GM04503 (cell line): ENCODE results near the gene TMEM91.
A peak's percentile ranks its signal among the peaks of the same experiment; 100 is the strongest.
"Not testable (repeated sequence)": the region's sequence is repeated elsewhere in the genome, so short reads cannot be mapped to it uniquely, and the experiment has no call there.

Source experiments
- DNase-seq: peaks from one replicate; pipeline ENCODE4 v3.0.0-alpha.2; 2012; ENCODE audit warnings: low read depth

Gene TMEM91

GRCh38 chr19:41353466-41354342 is 22.6 kb upstream of the TMEM91 start, which contains the start of gene TGFB1:
TSS of gene TGFB1 (minus strand) at chr19:41353922. CDS start at chr19:41353044, 878 bp downstream.
- no peak for DNase-seq

GRCh38 chr19:41354343-41354953 is 21.9 kb upstream of the TMEM91 start:
- no peak for DNase-seq

GRCh38 chr19:41355035-41355434 is 21.3 kb upstream of the TMEM91 start:
- no peak for DNase-seq

- DNase-seq, result no peak
Measured at GRCh38 chr19:41355802-41356201, 20.5 kb upstream of the TMEM91 start.

GRCh38 chr19:41356984-41357739 is 19.2 kb upstream of the TMEM91 start:
- DNase-seq, result no peak

- no peak for DNase-seq
Measured at GRCh38 chr19:41357746-41358145, 18.6 kb upstream of the TMEM91 start.

GRCh38 chr19:41359741-41360140 is 16.6 kb upstream of the TMEM91 start:
- no peak for DNase-seq

GRCh38 chr19:41362143-41362847 is 14.0 kb upstream of the TMEM91 start:
- DNase-seq, result no peak

- no peak for DNase-seq
Measured at GRCh38 chr19:41363371-41363752, 13.0 kb upstream of the TMEM91 start.

GRCh38 chr19:41363753-41364523 is 12.4 kb upstream of the TMEM91 start, which contains the start of gene B9D2:
TSS of gene B9D2 (minus strand) at chr19:41364149. CDS start at chr19:41363519, 630 bp downstream.
- peak; percentile 85 for DNase-seq

- DNase-seq, result no peak
Measured at GRCh38 chr19:41364524-41365391, 11.6 kb upstream of the TMEM91 start.

- no peak for DNase-seq
Measured at GRCh38 chr19:41366089-41366488, 10.2 kb upstream of the TMEM91 start.

- DNase-seq, result peak; percentile 91
Measured at GRCh38 chr19:41367848-41368301, 8.5 kb upstream of the TMEM91 start.

- no peak for DNase-seq
Measured at GRCh38 chr19:41369769-41370168, 6.6 kb upstream of the TMEM91 start.

GRCh38 chr19:41371119-41371518 is 5.2 kb upstream of the TMEM91 start:
- not testable (repeated sequence) for DNase-seq

- no peak for DNase-seq
Measured at GRCh38 chr19:41371541-41371940, 4.8 kb upstream of the TMEM91 start.

GRCh38 chr19:41372501-41372900 is 3.8 kb upstream of the TMEM91 start:
- no peak for DNase-seq

- no peak for DNase-seq
Measured at GRCh38 chr19:41373993-41374392, 2.3 kb upstream of the TMEM91 start.

GRCh38 chr19:41376998-41377365 is 649 bp downstream of the TMEM91 start:
- no peak for DNase-seq
